CD14-positive monocyte (primary cell): ENCODE results near the gene TEKT4. TPM values are rescaled to one million over a fixed set of nuclear protein-coding genes. Genes with fewer than 3 reads are reported as not detected.
"Not testable (repeated sequence)": the region's sequence is repeated elsewhere in the genome, so short reads cannot be mapped to it uniquely, and the experiment has no call there.

Source experiments
- DNase-seq, 3 donors: peaks; one replicate each; pipeline ENCODE4 v3.0.0-alpha.2; 2011 to 2022
- H2AFZ ChIP-seq: 2 replicates; pipeline ENCODE4 v1.6.0; 2012; ENCODE audit warnings: mild to moderate bottlenecking, low read depth, low read length, inconsistent platforms; ENCODE audit not compliant: insufficient read depth, poor library complexity, severe bottlenecking
- H3K27ac ChIP-seq, 2 donors: 1 replicate in 1 of 2; 2 replicates in 1 of 2; pipeline ENCODE4 v1.5.1; 2012 to 2013; ENCODE audit warnings: low read length in 2 of 2, control low read depth in 1 of 2, inconsistent platforms in 1 of 2, low read depth in 1 of 2, mild to moderate bottlenecking in 1 of 2
- H3K27me3 ChIP-seq, 2 donors: one replicate each; pipeline versions ENCODE4 v1.6.0 to v1.6.1; 2011 to 2013; ENCODE audit warnings: low read length in 2 of 2; ENCODE audit not compliant: control insufficient read depth in 2 of 2, insufficient read depth in 2 of 2
- H3K36me3 ChIP-seq, 2 donors: replicated peaks in 1 of 2; 1 replicate in 1 of 2; 2 replicates in 1 of 2; pipeline versions ENCODE4 v1.5.1 to v1.6.1; 2012 to 2013; ENCODE audit warnings: low read length in 2 of 2, control low read depth in 1 of 2, inconsistent platforms in 1 of 2, mild to moderate bottlenecking in 1 of 2; ENCODE audit not compliant: insufficient read depth in 2 of 2, control insufficient read depth in 1 of 2
- H3K4me1 ChIP-seq, 2 donors: 1 replicate in 1 of 2; 2 replicates in 1 of 2; pipeline versions ENCODE4 v1.5.1 to v1.6.1; 2012 to 2013; ENCODE audit warnings: low read length in 2 of 2, control low read depth in 1 of 2, inconsistent platforms in 1 of 2, mild to moderate bottlenecking in 1 of 2, moderate library complexity in 1 of 2; ENCODE audit not compliant: insufficient read depth in 2 of 2, control insufficient read depth in 1 of 2
- H3K4me2 ChIP-seq: replicated peaks from 2 replicates; pipeline ENCODE3; 2012; ENCODE audit warnings: low read length, moderate library complexity, mild to moderate bottlenecking; ENCODE audit not compliant: poor library complexity, severe bottlenecking; ENCODE audit errors: extremely low read depth
- H3K4me3 ChIP-seq, 3 experiments: fragments of 200-600 bp in 1 of 3; sonication (generic) in 1 of 3; replicated peaks in 1 of 3; 1 replicate in 2 of 3; 2 replicates in 1 of 3; pipeline ENCODE4 v1.5.1; 2011 to 2013; ENCODE audit warnings: low read length in 3 of 3, mild to moderate bottlenecking in 3 of 3, control low read depth in 2 of 3, low read depth in 2 of 3, inconsistent platforms in 1 of 3, moderate library complexity in 1 of 3
- H3K79me2 ChIP-seq: 2 replicates; pipeline ENCODE4 v1.6.0; 2012; ENCODE audit warnings: mild to moderate bottlenecking, control low read depth, inconsistent platforms, low read length, moderate library complexity; ENCODE audit not compliant: insufficient read depth
- H3K9ac ChIP-seq: 2 replicates; pipeline ENCODE4 v1.6.0; 2017; ENCODE audit warnings: low read length, mild to moderate bottlenecking; ENCODE audit not compliant: insufficient read depth, poor library complexity, severe bottlenecking
- H3K9me3 ChIP-seq, 2 donors: replicated peaks in 1 of 2; 1 replicate in 1 of 2; 2 replicates in 1 of 2; pipeline versions ENCODE4 v1.5.1 to v1.6.1; 2012 to 2013; ENCODE audit warnings: low read length in 2 of 2, control low read depth in 1 of 2; ENCODE audit not compliant: control insufficient read depth in 1 of 2, insufficient read depth in 1 of 2
- H4K20me1 ChIP-seq: 2 replicates; pipeline ENCODE4 v1.6.0; 2012; ENCODE audit warnings: mild to moderate bottlenecking, low read length, control low read depth, moderate library complexity; ENCODE audit not compliant: insufficient read depth
- H3K27ac Mint-ChIP-seq, 7 donors: one replicate each; pipeline ENCODE4 v1.8.0; 2020; ENCODE audit warnings: mild to moderate bottlenecking in 7 of 7, mixed read lengths in 7 of 7, moderate library complexity in 6 of 7, inconsistent platforms in 2 of 7
- H3K27me3 Mint-ChIP-seq, 3 donors: one replicate each; pipeline ENCODE4 v1.8.0; 2021 to 2022; ENCODE audit warnings: low read depth in 3 of 3, mild to moderate bottlenecking in 3 of 3, mixed read lengths in 3 of 3, moderate library complexity in 3 of 3, inconsistent platforms in 1 of 3
- H3K36me3 Mint-ChIP-seq, 2 donors: one replicate each; pipeline ENCODE4 v1.8.0; 2020; ENCODE audit warnings: mixed read lengths in 2 of 2, inconsistent platforms in 1 of 2, mild to moderate bottlenecking in 1 of 2
- H3K4me1 Mint-ChIP-seq: one replicate; pipeline ENCODE4 v1.8.0; 2020; ENCODE audit warnings: mild to moderate bottlenecking, mixed read lengths
- H3K4me3 Mint-ChIP-seq, 2 donors: one replicate each; pipeline ENCODE4 v1.8.0; 2020; ENCODE audit warnings: mild to moderate bottlenecking in 2 of 2, mixed read lengths in 2 of 2, moderate library complexity in 1 of 2
- H3K9me3 Mint-ChIP-seq, 7 donors: one replicate each; pipeline ENCODE4 v1.8.0; 2020 to 2022; ENCODE audit warnings: mixed read lengths in 7 of 7, mild to moderate bottlenecking in 6 of 7, moderate library complexity in 6 of 7, inconsistent platforms in 2 of 7
- WGBS: methylation state at CpG from one replicate; pipeline ENCODE4 v1.1.5; 2013; ENCODE audit warnings: missing lambda C conversion rate; ENCODE audit not compliant: insufficient coverage; 5-methylcytosine and 5-hydroxymethylcytosine counted together
- intact Hi-C, 2 donors: fragments of 100-400 bp; cut with micrococcal nuclease; formaldehyde crosslinking; loops; one replicate each; pipeline versions ENCODE4 v1.15.0 to v1.15.1; 2023
- polyA plus RNA-seq, 3 donors: library from polyadenylated mRNA; depleted of rRNA in 1 of 3; unstranded in 2 of 3; stranded (reverse) in 1 of 3; fragments of 300-500 nt in 2 of 3; fragments of >200 nt in 1 of 3; fragmentation: Illumina TruSeq in 2 of 3; gene quantifications; 1 replicate in 2 of 3; 2 replicates in 1 of 3; pipeline ENCODE4 v1.2.3, GENCODE V29; 2012 to 2021
- TF ChIP-seq, protein P1 (sequence below): fragments of 200-600 bp; IDR thresholded peaks from one replicate; pipeline ENCODE4 v1.8.0; 2022; ENCODE audit warnings: antibody characterized with exemption, mild to moderate bottlenecking

TEKT4 gene
- polyA plus RNA-seq, 3 donors: not detected

DNA sequence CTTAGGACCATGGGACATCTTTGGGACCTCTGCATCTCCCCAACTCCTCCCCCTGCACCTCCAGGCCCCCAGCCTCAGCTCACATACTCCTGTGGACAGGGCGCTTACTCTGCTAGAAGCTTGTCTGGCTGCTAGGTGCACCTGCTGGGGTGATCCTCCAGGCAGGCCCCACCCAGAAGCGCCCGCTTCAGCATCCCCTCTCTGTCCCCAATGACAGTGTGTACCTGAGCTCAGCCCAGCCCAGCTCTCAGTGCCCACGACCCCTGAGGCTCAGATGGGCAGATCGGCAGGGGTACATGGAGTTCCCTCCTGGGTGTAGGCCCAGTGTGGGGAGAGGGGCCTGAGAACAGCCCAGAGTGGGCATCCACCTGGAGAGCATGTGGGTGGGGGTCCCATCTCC is 5.9 kb downstream of the TEKT4 start:
- TF ChIP-seq, protein P1, sequence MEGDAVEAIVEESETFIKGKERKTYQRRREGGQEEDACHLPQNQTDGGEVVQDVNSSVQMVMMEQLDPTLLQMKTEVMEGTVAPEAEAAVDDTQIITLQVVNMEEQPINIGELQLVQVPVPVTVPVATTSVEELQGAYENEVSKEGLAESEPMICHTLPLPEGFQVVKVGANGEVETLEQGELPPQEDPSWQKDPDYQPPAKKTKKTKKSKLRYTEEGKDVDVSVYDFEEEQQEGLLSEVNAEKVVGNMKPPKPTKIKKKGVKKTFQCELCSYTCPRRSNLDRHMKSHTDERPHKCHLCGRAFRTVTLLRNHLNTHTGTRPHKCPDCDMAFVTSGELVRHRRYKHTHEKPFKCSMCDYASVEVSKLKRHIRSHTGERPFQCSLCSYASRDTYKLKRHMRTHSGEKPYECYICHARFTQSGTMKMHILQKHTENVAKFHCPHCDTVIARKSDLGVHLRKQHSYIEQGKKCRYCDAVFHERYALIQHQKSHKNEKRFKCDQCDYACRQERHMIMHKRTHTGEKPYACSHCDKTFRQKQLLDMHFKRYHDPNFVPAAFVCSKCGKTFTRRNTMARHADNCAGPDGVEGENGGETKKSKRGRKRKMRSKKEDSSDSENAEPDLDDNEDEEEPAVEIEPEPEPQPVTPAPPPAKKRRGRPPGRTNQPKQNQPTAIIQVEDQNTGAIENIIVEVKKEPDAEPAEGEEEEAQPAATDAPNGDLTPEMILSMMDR: no peak
- Histone ChIP-seq H3K9me3 (no peaks in the 10 kb centered on the region), H3K36me3 (no peaks in the 10 kb centered on the region), H3K4me3 (no peak overlapping the region), H3K4me1 (no peaks in the 10 kb centered on the region), H4K20me1 (no peaks in the 10 kb centered on the region), H3K4me2 (no peak overlapping the region), H3K27ac (no peak overlapping the region), H3K27me3 (no peaks in the 10 kb centered on the region), H2AFZ (no peak overlapping the region), H3K79me2 (no peaks in the 10 kb centered on the region), H3K9ac (no peak overlapping the region)
- Mint-ChIP-seq H3K27ac (no peak overlapping the region), H3K27me3 (peaks cover 2 to 9% (median 4%) of the 10 kb centered on the region in 3 donors), H3K4me3 (no peak overlapping the region), H3K9me3 (no peaks in the 10 kb centered on the region), H3K36me3 (no peaks in the 10 kb centered on the region), H3K4me1 (no peaks in the 10 kb centered on the region)
- WGBS: 96% methylated on average over 3 of the region's 5 CpGs
- no peak for DNase-seq
- intact Hi-C loops: no loop called here

DNA sequence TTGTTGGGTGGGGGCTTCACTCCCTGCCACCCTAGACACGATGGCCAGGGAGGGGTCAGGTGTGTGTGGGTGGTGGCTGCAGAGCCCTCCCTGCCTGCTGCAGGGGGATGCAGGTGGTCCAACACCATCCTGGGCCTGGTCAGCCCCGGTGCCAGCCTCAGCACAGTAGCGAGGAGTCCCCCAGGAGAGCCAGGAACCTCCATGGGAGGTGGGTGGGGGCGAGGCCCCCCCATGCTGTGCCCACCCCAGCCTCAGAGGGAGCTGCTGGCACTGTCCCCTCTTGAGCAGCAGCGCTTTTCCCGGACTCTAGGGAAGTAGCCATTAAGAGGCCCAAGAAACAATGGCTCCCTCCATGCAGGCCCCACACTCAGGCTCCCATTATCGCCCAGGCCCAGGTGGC is 7.3 kb downstream of the TEKT4 start:
- H3K36me3 ChIP-seq, H3K9me3 ChIP-seq, DNase-seq, H3K36me3 Mint-ChIP-seq, H3K9ac ChIP-seq, H3K27ac ChIP-seq, H2AFZ ChIP-seq, H3K4me3 Mint-ChIP-seq, H3K27ac Mint-ChIP-seq, H3K4me2 ChIP-seq, intact Hi-C loops, H3K9me3 Mint-ChIP-seq, H3K79me2 ChIP-seq, H3K4me1 ChIP-seq, H3K4me1 Mint-ChIP-seq, H4K20me1 ChIP-seq, H3K27me3 ChIP-seq, H3K4me3 ChIP-seq, H3K27me3 Mint-ChIP-seq: not testable (repeated sequence)
- WGBS: 85% methylated on average over 4 of the region's 7 CpGs
